ENCODE results near the gene DBNDD2.

The DBNDD2 gene

GRCh38 chr20:45400346-45401031 is 7.6 kb upstream of the DBNDD2 start:
- TF ChIP-seq POLR2AphosphoS5 (IDR thresholded peaks at IDR 0.05; ENCODE audit: low read depth, low read length) (no peak), TAF1 (IDR thresholded peaks at IDR 0.05; ENCODE audit: borderline replicate concordance, insufficient read depth, low read length) (no peak), SIN3A (IDR thresholded peaks at IDR 0.05; ENCODE audit: borderline replicate concordance, insufficient read depth, low read length) (no peak), FOXP2 (optimal IDR thresholded peaks at IDR 0.05; ENCODE audit: borderline replicate concordance, extremely low read depth, extremely low read length, insufficient read depth) (no peak)
- TF ChIP-seq, protein P1, sequence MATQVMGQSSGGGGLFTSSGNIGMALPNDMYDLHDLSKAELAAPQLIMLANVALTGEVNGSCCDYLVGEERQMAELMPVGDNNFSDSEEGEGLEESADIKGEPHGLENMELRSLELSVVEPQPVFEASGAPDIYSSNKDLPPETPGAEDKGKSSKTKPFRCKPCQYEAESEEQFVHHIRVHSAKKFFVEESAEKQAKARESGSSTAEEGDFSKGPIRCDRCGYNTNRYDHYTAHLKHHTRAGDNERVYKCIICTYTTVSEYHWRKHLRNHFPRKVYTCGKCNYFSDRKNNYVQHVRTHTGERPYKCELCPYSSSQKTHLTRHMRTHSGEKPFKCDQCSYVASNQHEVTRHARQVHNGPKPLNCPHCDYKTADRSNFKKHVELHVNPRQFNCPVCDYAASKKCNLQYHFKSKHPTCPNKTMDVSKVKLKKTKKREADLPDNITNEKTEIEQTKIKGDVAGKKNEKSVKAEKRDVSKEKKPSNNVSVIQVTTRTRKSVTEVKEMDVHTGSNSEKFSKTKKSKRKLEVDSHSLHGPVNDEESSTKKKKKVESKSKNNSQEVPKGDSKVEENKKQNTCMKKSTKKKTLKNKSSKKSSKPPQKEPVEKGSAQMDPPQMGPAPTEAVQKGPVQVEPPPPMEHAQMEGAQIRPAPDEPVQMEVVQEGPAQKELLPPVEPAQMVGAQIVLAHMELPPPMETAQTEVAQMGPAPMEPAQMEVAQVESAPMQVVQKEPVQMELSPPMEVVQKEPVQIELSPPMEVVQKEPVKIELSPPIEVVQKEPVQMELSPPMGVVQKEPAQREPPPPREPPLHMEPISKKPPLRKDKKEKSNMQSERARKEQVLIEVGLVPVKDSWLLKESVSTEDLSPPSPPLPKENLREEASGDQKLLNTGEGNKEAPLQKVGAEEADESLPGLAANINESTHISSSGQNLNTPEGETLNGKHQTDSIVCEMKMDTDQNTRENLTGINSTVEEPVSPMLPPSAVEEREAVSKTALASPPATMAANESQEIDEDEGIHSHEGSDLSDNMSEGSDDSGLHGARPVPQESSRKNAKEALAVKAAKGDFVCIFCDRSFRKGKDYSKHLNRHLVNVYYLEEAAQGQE (IDR thresholded peaks at IDR 0.05; ENCODE audit: insufficient read depth in 1 of 2, low read depth in 2 of 2, low read length in 2 of 2): no peak

GRCh38 chr20:45402946-45403345 is 5.1 kb upstream of the DBNDD2 start:
- TF ChIP-seq, protein P1 (IDR thresholded peaks at IDR 0.05; ENCODE audit: insufficient read depth in 1 of 2, low read depth in 2 of 2, low read length in 2 of 2): no peak
- TF ChIP-seq TAF1 (IDR thresholded peaks at IDR 0.05; ENCODE audit: borderline replicate concordance, insufficient read depth, low read length): no peak

- TF ChIP-seq TAF1 (IDR thresholded peaks at IDR 0.05; ENCODE audit: borderline replicate concordance, insufficient read depth, low read length): no peak
- TF ChIP-seq POLR2AphosphoS5 (IDR thresholded peaks at IDR 0.05; ENCODE audit: low read depth, low read length): no peak
- TF ChIP-seq, protein P1 (IDR thresholded peaks at IDR 0.05; ENCODE audit: insufficient read depth in 1 of 2, low read depth in 2 of 2, low read length in 2 of 2): no peak
- no peak for TF ChIP-seq SIN3A (IDR thresholded peaks at IDR 0.05; ENCODE audit: borderline replicate concordance, insufficient read depth, low read length)
- no peak for TF ChIP-seq FOXP2 (optimal IDR thresholded peaks at IDR 0.05; ENCODE audit: borderline replicate concordance, extremely low read depth, extremely low read length, insufficient read depth)
These were observed 3.7 kb upstream of the DBNDD2 start for GRCh38 chr20:45404438-45404837.

- no peak for TF ChIP-seq POLR2AphosphoS5 (IDR thresholded peaks at IDR 0.05; ENCODE audit: low read depth, low read length)
- no peak for TF ChIP-seq TAF1 (IDR thresholded peaks at IDR 0.05; ENCODE audit: borderline replicate concordance, insufficient read depth, low read length)
- TF ChIP-seq, protein P1 (IDR thresholded peaks at IDR 0.05; ENCODE audit: insufficient read depth in 1 of 2, low read depth in 2 of 2, low read length in 2 of 2): no peak
- TF ChIP-seq SIN3A (IDR thresholded peaks at IDR 0.05; ENCODE audit: borderline replicate concordance, insufficient read depth, low read length): no peak
- no peak for TF ChIP-seq FOXP2 (optimal IDR thresholded peaks at IDR 0.05; ENCODE audit: borderline replicate concordance, extremely low read depth, extremely low read length, insufficient read depth)
These were observed 2.4 kb upstream of the DBNDD2 start for GRCh38 chr20:45405571-45406259.
